Activated CD4-positive, CD25-positive, alpha-beta regulatory T cell treated with anti-CD3 and anti-CD28 coated beads, Interleukin-2, amount 50 U/mL, for 24 hours (primary cell): ENCODE data around the gene ILF3.

ENCODE experiments used
- ATAC-seq, 2 donors: fragments of 150-1000 bp; cut with Tn5 transposase; one replicate each; pipeline ENCODE4 v1.10.0; 2021; ENCODE audit warnings: mild to moderate bottlenecking in 1 of 2, moderate library complexity in 1 of 2

The ILF3 gene

GRCh38 chr19:10678813-10679212 is 24.7 kb downstream of the ILF3 start:
- ATAC-seq = no peak

- ATAC-seq = no peak
Observed at GRCh38 chr19:10679743-10680142, 25.6 kb downstream of the ILF3 start.

- ATAC-seq = no peak
Observed at GRCh38 chr19:10680545-10681135, 26.5 kb downstream of the ILF3 start.

- ATAC-seq = no peak
Observed at GRCh38 chr19:10681658-10682057, 27.5 kb downstream of the ILF3 start.

- ATAC-seq = no peak
Observed at GRCh38 chr19:10682397-10683063, 28.4 kb downstream of the ILF3 start.

- no peak for ATAC-seq
Observed at GRCh38 chr19:10683064-10683426, 28.9 kb downstream of the ILF3 start.

- no peak for ATAC-seq
Observed at GRCh38 chr19:10683582-10683981, 29.4 kb downstream of the ILF3 start.

GRCh38 chr19:10685210-10685609 is 31.1 kb downstream of the ILF3 start:
- no peak for ATAC-seq

- no peak for ATAC-seq
Observed at GRCh38 chr19:10686193-10686592, 32.0 kb downstream of the ILF3 start.

- ATAC-seq = no peak
Observed at GRCh38 chr19:10686661-10687517, 32.7 kb downstream of the ILF3 start.

GRCh38 chr19:10687518-10688288 is 33.6 kb downstream of the ILF3 start:
- no peak for ATAC-seq

GRCh38 chr19:10688545-10689280 is 34.6 kb downstream of the ILF3 start:
- no peak for ATAC-seq

- no peak for ATAC-seq
Observed at GRCh38 chr19:10690341-10690781, 36.2 kb downstream of the ILF3 start.

GRCh38 chr19:10691178-10691881 is 37.2 kb downstream of the ILF3 start:
- no peak for ATAC-seq

GRCh38 chr19:10691883-10692282 is 37.7 kb downstream of the ILF3 start:
- ATAC-seq = no peak

GRCh38 chr19:10692673-10693264 is 38.6 kb downstream of the ILF3 start:
- ATAC-seq = no peak

- ATAC-seq = no peak
Observed at GRCh38 chr19:10694706-10695307, 40.7 kb downstream of the ILF3 start.

- ATAC-seq = peak; percentile 94 to 95
Observed at GRCh38 chr19:10695401-10696398, 41.6 kb downstream of the ILF3 start.

GRCh38 chr19:10699650-10700335 is 45.6 kb downstream of the ILF3 start:
- ATAC-seq = peak in 1 of 2 donors; percentile 14
